GM21717 (cell line): Measurements from ENCODE around the gene NDUFC1.

ENCODE experiments used
- ATAC-seq: cut with Tn5 transposase; IDR thresholded peaks from one replicate; pipeline ENCODE4 v1.9.1; 2021; ENCODE audit warnings: mild to moderate bottlenecking, moderate library complexity; ENCODE audit not compliant: unreplicated experiment

Gene NDUFC1

DNA sequence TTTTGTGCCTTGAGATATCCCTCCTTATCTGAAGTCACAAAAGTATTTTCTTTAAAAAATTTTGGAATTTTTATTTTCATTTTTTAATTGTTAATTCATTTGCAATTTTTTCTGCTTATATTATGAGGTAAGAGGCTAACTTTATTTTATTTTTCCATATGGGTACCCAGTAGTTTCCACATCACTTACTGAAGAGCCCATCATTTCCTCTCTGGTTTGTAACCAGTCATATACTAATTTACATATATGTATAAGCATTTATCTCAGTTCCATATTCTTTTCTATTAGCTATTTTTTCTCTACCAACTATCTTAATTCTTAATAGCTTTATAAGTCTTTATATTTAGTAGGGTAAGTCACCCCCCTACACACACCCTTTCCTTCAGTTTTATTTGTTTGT, 49.2 kb downstream of the NDUFC1 start:
- ATAC-seq, result no peak

DNA sequence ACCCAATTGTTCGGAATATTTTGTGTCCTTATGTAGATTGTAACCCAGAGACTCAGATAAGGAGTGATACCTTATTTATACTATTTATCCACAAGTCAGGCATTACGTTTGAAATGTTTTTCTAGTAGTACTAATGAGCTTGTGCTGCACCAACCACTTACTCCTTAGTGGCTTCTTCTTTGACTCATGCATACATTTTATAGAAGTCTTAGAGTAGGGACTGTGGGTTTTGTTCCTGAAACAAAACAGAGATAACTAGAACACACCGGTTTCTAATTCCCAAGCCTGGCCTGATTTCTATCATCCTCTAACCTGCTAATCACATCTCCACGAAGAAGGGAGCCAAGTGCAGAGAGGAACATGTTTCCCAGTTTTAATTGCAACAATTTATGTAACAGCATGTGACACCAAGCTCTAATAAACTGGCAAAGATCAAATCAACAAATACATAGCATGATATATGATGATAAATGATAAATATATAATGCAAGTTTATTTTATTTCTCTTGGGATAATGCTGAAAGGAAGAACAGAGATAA, 54.5 kb downstream of the NDUFC1 start:
- ATAC-seq, result no peak

DNA sequence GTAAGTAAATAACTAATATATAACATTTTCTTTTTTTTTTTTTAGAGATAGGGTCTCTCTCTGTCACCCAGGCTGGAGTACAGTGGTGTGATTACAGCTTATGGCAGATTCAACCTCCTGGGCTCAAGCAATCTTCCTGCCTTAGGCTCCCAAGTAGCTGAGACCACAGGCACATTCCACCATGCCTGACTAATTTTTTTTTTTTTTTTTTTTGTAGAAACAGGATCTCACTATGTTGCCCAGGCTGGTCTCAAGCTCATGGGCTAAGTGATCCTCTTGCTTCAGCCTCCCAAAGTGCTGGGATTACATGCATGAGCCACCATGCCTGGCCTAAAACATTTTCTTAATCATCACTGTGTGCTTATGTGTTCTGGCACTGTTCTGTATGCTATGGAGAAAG, 55.0 kb downstream of the NDUFC1 start:
- ATAC-seq, result no peak

DNA sequence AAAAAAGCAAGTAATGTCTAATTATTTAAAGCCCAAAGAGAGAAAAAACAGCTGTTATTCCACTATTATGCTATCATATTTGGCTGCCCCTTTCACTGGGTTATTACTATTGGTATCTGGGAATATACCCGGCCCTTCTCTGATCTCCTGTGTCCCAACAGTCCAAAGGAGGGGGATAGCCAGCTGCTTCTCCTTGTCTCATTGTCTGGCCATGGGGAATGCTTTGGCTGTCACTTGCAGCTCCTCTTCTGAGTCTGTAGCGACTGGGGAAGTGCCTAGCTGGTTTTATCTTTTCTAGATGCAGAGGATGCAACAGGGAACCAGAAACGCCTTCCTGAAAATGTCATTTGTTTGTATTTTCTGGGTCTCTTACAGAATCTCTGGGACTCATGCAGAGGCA, 56.1 kb downstream of the NDUFC1 start:
- ATAC-seq, result no peak

DNA sequence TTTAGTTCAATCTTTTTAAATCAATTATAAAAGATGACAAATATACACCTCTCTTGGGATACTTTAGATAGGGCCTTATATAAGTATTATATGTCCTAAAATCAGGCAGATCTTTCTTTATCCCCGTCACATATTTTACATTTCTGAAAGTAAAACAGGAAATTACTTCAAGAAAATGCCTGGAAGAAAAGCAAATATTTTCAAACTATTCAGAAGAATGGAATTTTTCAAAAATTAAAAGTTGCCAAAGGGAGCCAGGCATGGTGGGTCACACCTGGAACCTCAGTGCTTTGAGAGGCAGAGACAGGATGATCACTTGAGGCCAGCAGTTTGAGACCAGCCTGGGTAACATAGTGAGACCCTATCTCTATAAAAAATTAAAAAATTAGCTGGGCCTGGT, 56.7 kb downstream of the NDUFC1 start:
- ATAC-seq, result no peak

DNA sequence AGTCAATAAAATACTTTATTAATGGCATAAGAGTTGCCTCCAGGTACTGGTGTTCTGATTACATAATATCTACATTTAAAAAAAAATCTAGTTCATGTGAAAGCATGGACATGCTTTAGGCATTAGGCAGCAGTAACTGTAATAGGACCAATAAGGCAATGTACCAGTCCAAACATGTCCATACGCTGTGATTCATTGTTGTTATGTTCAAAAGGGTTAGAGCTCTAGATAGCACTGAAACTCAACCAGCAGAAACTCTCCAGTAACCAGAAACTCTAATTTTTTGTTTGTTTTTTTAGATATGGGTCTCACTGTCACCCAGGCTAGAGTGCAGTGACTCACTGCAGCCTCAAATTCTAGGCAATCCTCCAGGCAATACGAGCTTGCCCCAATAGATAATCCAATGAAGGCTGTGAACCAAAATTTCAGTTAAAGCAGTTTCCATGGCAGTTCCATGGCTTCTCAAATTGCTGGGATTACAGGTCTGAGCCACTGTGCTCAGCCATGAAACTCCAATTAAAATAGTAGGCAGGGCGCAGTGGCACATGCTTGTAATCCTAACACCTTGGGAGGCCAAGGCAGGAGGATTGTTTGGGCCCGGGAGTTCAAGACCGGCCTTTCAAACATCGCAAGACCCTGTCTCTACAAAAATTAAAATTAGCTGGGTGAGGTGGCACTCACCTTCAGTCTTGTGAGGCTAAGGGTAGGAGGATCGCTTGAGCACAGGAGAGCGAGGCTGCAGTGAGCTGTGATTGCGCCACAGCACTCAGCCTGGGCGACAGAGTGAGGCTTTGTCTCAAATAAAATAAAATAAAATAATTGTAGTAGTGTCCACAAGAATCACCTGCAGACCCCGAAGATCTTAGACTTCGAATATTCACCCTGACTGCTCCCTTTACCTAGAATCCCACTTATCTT, 58.6 kb downstream of the NDUFC1 start:
- no peak for ATAC-seq

DNA sequence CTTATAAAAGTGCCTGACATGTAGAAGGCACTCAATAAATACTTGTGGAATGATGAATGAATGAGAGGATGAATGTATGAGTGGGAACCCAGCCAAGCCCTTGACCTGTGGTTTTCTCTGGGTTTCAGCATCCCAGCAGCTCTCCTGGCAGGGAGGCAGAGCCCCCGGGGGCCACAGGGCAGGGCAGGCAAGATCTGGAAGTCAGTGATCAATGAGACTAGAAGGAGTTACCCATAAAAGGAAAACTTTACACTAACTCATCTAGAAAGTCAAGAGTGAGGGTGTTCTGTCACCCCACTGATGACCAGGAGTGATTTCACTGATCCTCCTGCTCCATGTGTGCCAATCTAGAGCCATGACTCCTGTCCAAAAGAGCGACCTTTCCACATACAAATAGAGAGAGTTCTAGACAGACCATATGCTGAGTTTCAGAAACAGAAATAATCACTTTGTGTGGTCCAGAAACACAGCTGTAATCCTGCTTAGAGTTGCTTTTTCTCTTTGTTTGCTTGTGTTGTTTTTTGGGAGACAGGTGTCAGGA, 59.7 kb downstream of the NDUFC1 start:
- ATAC-seq, result no peak

DNA sequence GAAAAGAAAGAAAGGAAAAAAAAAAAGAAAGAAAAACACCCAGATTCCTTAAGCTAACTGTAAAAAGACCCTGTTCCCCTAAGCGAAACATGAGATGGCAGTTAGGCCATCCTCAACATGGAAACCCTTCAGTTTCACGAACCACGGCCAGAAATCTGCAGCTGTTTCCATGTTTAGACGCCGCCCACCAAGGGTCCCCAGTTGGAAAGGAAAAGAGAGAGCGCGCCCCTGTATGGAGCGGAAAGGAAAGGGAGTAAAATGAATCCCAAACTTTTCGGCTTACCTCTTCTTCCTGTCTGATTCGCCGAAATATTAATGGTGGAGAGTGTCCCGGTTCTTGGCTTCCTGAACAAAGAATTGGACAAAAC, 60.5 kb downstream of the NDUFC1 start:
- no peak for ATAC-seq

DNA sequence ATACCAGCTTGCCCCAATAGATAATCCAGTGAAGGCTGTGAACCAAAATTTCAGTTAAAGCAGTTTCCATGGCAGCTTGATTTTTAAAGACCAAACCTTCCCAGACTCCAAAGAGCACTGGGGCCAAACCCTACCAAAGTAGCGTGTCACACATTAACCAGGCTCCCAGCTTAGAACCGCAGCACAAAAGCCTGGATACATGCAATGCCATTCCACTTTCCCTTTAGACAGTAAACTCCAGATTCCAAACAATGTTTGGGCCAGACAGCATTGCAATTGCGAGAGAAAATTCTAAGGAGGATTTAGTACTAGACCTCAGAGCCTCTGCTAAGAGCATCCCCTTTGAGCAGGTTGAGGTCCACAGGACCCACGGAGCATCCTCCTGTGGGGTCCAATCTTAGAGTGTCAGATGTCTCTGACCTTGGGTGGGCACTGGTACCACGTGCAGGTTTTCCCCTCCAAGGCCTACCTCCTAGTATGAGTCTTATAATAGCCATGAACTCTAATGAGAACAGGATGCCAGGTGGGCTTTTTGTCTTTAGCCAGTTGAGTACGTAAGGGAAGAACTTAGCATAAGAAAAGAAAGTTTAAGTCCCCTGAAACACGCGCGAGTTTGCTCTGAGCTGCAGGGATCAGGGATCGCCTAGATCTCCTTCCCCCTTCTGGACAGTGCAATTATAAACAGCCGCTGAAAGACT, 61.0 kb downstream of the NDUFC1 start:
- no peak for ATAC-seq
